PFSK-1 (cell line): ENCODE measurements around the gene PLAU.

ENCODE experiments used
- FOXP2 ChIP-seq: optimal IDR thresholded peaks from 2 replicates; pipeline ENCODE3; 2011; ENCODE audit warnings: borderline replicate concordance, control low read depth, inconsistent platforms; ENCODE audit not compliant: insufficient read depth; ENCODE audit errors: extremely low read length, extremely low read depth
- POLR2AphosphoS5 ChIP-seq: IDR thresholded peaks from 2 replicates; pipeline ENCODE4 v1.6.1; 2012; ENCODE audit warnings: low read depth, mild to moderate bottlenecking, control low read depth, low read length, moderate library complexity
- SIN3A ChIP-seq: IDR thresholded peaks from 2 replicates; pipeline ENCODE4 v1.6.1; 2012; ENCODE audit warnings: mild to moderate bottlenecking, low read length, moderate library complexity, borderline replicate concordance; ENCODE audit not compliant: insufficient read depth
- TAF1 ChIP-seq: IDR thresholded peaks from 2 replicates; pipeline ENCODE4 v1.6.1; 2012; ENCODE audit warnings: low read length, control low read depth, borderline replicate concordance; ENCODE audit not compliant: insufficient read depth
- TF ChIP-seq, protein P1 (sequence below), 2 experiments: IDR thresholded peaks; 2 replicates each; pipeline versions ENCODE4 v1.6.1 to v1.8.0; 2011 to 2012; ENCODE audit warnings: low read depth in 2 of 2, low read length in 2 of 2, control low read depth in 1 of 2, inconsistent platforms in 1 of 2, mild to moderate bottlenecking in 1 of 2, moderate library complexity in 1 of 2; ENCODE audit not compliant: insufficient read depth in 1 of 2

Gene PLAU

GRCh38 chr10:73964743-73965142 is 53.8 kb downstream of the PLAU start:
- no peak for TF ChIP-seq TAF1
- TF ChIP-seq, protein P1, sequence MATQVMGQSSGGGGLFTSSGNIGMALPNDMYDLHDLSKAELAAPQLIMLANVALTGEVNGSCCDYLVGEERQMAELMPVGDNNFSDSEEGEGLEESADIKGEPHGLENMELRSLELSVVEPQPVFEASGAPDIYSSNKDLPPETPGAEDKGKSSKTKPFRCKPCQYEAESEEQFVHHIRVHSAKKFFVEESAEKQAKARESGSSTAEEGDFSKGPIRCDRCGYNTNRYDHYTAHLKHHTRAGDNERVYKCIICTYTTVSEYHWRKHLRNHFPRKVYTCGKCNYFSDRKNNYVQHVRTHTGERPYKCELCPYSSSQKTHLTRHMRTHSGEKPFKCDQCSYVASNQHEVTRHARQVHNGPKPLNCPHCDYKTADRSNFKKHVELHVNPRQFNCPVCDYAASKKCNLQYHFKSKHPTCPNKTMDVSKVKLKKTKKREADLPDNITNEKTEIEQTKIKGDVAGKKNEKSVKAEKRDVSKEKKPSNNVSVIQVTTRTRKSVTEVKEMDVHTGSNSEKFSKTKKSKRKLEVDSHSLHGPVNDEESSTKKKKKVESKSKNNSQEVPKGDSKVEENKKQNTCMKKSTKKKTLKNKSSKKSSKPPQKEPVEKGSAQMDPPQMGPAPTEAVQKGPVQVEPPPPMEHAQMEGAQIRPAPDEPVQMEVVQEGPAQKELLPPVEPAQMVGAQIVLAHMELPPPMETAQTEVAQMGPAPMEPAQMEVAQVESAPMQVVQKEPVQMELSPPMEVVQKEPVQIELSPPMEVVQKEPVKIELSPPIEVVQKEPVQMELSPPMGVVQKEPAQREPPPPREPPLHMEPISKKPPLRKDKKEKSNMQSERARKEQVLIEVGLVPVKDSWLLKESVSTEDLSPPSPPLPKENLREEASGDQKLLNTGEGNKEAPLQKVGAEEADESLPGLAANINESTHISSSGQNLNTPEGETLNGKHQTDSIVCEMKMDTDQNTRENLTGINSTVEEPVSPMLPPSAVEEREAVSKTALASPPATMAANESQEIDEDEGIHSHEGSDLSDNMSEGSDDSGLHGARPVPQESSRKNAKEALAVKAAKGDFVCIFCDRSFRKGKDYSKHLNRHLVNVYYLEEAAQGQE (IDR thresholded peaks at IDR 0.05; ENCODE audit: insufficient read depth in 1 of 2, low read depth in 2 of 2, low read length in 2 of 2): no peak

- TF ChIP-seq SIN3A (0 out of 2 replicates have a peak, but pooled peaks have one; percentile 76), FOXP2 (no peak)
- TF ChIP-seq, protein P1 (IDR thresholded peaks at IDR 0.05; ENCODE audit: insufficient read depth in 1 of 2, low read depth in 2 of 2, low read length in 2 of 2): 0 out of 4 replicates have a peak, but pooled peaks of 1 of the 2 experiments have one; percentile 31
Measured at GRCh38 chr10:73965890-73966768, 55.2 kb downstream of the PLAU start.

- TF ChIP-seq SIN3A: no peak
- no peak for TF ChIP-seq TAF1
- no peak for TF ChIP-seq POLR2AphosphoS5
- TF ChIP-seq FOXP2: no peak
- TF ChIP-seq, protein P1 (IDR thresholded peaks at IDR 0.05; ENCODE audit: insufficient read depth in 1 of 2, low read depth in 2 of 2, low read length in 2 of 2): no peak
Measured at GRCh38 chr10:73967022-73967429, 56.1 kb downstream of the PLAU start.
